NCI-H82 (cell line): Measurements from ENCODE around the gene ESYT2.

ENCODE experiments used
- DNase-seq: peaks from one replicate; lab custom pipeline; 2025; lab: John Stamatoyannopoulos, UW

Gene ESYT2

DNA sequence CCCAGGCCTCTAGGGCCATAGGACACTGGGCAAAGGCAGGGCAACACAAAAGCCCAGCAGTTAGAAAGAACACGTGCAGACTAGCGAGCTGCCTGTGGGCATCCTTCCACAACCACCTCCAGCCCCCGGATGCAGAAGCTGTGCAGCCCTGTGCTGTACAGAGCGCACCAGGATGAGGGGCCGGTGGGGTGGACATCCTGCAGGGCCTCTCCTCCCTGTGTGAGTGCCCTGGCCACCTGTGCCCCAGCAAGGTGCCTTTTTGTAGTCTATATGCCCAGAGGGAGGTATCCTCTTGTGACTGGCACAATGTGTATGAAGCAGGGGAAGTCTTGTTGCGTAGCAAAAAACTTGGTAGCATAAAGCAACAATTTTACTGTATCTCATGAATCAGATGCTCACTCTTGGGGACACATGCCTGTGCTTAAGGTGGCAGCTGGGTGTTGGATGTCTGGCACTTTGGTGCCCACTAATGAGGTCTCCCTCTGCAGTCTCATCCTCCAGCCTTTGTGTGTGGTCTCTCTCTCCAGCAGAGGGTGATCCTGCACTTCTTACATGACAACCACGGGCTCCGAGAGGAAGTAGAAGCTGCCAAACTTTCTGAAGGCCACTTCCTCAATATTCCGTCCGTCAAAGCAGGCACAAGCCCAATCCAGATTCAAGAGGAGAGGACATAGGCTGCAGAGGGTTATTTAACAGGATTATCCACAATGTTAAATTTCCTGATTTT is 133.4 kb downstream of the ESYT2 start:
- peak; percentile 12 for DNase-seq

- no peak for DNase-seq
Observed at GRCh38 chr7:158695056-158695455, 134.3 kb downstream of the ESYT2 start.

DNA sequence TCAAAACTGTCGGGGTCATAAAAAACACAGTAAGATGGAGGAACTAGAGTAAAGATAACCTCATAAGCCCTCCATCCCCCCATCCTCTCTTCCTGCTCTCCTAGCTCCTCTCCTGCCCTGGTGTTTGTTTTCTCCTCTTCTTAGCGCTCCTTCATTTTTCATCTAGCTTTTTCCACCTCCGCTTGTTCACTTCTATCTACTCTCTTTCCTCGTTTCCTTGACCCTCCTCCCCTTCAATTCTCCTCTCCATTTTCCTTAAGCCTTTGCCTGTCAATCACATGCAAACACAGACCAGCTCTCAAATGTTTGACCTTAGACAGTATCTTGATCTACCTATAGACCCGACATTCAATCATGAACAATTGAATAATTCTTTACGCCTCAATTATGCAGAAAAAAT is 134.7 kb downstream of the ESYT2 start:
- DNase-seq, result no peak

- DNase-seq, result no peak
Observed at GRCh38 chr7:158689488-158689887, 139.8 kb downstream of the ESYT2 start.

DNA sequence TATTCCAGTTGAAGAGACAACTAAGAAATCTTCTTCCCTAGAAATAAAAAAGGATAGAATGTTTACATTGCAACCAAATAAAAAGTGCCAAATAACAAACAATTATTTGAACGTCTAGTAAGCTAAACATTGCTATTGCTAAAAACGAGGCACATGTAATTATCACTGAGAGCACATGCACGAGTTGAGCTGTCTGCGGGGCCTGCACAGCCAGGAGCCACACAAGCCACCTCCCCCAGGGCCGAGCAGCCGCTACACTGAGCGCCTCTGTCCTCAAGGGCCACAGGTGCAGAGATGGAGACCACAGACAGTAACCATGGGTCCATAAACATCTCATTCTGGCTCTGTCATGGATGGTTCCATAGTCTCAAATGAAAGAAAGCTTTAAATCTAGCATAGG is 141.9 kb downstream of the ESYT2 start:
- DNase-seq, result no peak

DNA sequence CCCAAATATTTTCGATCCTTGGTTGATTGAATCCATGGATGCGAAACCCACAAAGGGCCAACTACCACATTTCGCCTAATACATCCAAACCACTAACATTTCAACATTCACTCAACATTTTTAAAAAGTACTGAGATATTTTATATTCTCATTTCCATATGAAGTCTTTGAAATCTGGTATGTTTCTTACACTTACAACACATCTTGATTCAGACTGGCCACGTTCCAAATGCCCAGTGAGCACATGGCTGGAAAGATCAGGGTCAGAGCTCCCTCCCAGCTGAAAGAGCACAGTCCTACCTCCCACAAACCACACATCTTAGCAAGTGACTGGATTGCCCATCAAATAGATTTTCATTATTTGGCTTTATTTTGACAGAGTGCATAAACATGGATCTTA is 143.6 kb downstream of the ESYT2 start:
- DNase-seq, result no peak

- no peak for DNase-seq
Observed at GRCh38 chr7:158684329-158684728, 145.0 kb downstream of the ESYT2 start.

GRCh38 chr7:158683541-158683940 is 145.8 kb downstream of the ESYT2 start:
- DNase-seq, result no peak

DNA sequence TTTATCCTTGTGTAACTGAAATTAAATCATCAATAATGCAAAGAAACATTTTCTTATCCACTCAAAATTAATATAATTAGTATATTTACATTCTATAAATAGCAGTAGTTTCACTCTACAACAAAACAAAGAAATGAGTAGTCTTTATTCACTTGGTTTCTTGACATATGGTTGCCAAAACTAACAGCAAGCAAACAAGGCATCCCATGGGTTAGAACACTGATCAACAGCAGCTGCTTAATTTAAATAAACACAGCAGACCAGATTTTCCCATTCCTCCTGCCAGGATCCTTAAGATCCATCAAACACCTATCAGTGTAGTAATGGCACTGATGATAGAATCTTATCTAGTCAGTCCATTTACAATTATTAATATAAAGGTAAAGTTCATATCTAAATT is 146.9 kb downstream of the ESYT2 start:
- DNase-seq, result no peak
